ENCODE data around the gene SPTBN4.
"Not testable (repeated sequence)": the region's sequence is repeated elsewhere in the genome, so short reads cannot be mapped to it uniquely, and the experiment has no call there.

Gene SPTBN4

GRCh38 chr19:40546153-40546841, 79.5 kb downstream of the SPTBN4 start:
- H3K4me3 ChIP-seq (ENCODE audit: low read length); H2AFZ ChIP-seq (ENCODE audit: low read depth, low read length); H3K36me3 ChIP-seq (ENCODE audit: insufficient read depth, low read length); H3K9me3 ChIP-seq (ENCODE audit: low read length); H3K4me1 ChIP-seq (ENCODE audit: insufficient read depth, low read length); H3K27me3 ChIP-seq (ENCODE audit: insufficient read depth, low read length): not testable (repeated sequence)

DNA sequence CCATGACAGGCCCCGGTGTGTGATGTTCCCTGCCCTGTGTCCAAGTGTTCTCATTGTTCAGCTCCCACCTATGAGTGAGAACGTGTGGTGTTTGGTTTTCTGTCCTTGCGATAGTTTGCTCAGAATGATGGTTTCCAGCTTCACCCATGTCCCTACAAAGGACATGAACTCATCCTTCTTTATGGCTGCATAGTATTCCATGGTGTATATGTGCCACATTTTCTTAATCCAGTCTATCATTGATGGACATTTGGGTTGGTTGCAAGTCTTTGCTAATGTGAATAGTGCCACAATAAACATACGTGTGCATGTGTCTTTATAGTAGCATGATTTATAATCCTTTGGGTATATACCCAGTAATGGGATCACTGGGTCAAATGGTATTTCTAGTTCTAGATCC, 80.4 kb downstream of the SPTBN4 start:
- not testable (repeated sequence) for H3K36me3 ChIP-seq (ENCODE audit: insufficient read depth, low read length); H3K27me3 ChIP-seq (ENCODE audit: insufficient read depth, low read length); H3K9me3 ChIP-seq (ENCODE audit: low read length); H3K4me1 ChIP-seq (ENCODE audit: insufficient read depth, low read length); H3K4me3 ChIP-seq (ENCODE audit: low read length); H2AFZ ChIP-seq (ENCODE audit: low read depth, low read length)

GRCh38 chr19:40547836-40548235, 81.0 kb downstream of the SPTBN4 start:
- Histone ChIP-seq H3K27me3 (ENCODE audit: insufficient read depth, low read length) (peaks cover 2% of the 10 kb centered on the region), H3K36me3 (ENCODE audit: insufficient read depth, low read length) (no peaks in the 10 kb centered on the region), H3K9me3 (ENCODE audit: low read length) (no peaks in the 10 kb centered on the region), H2AFZ (ENCODE audit: low read depth, low read length) (no peak overlapping the region), H3K4me1 (ENCODE audit: insufficient read depth, low read length) (no peaks in the 10 kb centered on the region), H3K4me3 (ENCODE audit: low read length) (no peak overlapping the region)

- no peaks in the 10 kb centered on the region for H3K9me3 ChIP-seq (ENCODE audit: low read length)
- H2AFZ ChIP-seq (ENCODE audit: low read depth, low read length) = no peak overlapping the region
- peaks cover 13% of the 10 kb centered on the region for H3K27me3 ChIP-seq (ENCODE audit: insufficient read depth, low read length)
- no peaks in the 10 kb centered on the region for H3K4me1 ChIP-seq (ENCODE audit: insufficient read depth, low read length)
- no peak overlapping the region for H3K4me3 ChIP-seq (ENCODE audit: low read length)
- no peaks in the 10 kb centered on the region for H3K36me3 ChIP-seq (ENCODE audit: insufficient read depth, low read length)
These were observed 82.4 kb downstream of the SPTBN4 start for GRCh38 chr19:40549007-40549708.

DNA sequence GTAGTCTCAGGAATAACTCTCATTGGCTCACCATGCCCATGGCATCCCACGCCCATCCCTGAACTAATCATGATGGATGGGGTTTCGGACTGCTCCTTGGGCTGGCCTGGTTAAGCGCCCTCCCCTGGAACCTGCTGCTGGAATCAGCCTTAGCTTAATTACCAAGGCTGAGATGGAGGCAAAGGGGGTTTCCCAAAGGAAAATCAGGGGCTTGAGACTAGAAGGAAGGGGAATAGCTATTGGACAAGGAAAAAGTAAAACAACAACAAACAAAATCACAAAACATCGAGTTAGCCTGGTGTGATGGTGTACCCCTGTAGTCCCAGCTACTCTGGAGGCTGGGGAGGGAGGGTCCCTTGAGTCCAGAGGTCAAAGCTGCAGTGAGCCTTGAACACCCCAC, 84.2 kb downstream of the SPTBN4 start:
- H3K27me3 ChIP-seq (ENCODE audit: insufficient read depth, low read length) = peaks cover 21% of the 10 kb centered on the region
- no peaks in the 10 kb centered on the region for H3K4me1 ChIP-seq (ENCODE audit: insufficient read depth, low read length)
- H2AFZ ChIP-seq (ENCODE audit: low read depth, low read length) = no peak overlapping the region
- no peak overlapping the region for H3K4me3 ChIP-seq (ENCODE audit: low read length)
- H3K36me3 ChIP-seq (ENCODE audit: insufficient read depth, low read length) = no peaks in the 10 kb centered on the region
- no peaks in the 10 kb centered on the region for H3K9me3 ChIP-seq (ENCODE audit: low read length)

DNA sequence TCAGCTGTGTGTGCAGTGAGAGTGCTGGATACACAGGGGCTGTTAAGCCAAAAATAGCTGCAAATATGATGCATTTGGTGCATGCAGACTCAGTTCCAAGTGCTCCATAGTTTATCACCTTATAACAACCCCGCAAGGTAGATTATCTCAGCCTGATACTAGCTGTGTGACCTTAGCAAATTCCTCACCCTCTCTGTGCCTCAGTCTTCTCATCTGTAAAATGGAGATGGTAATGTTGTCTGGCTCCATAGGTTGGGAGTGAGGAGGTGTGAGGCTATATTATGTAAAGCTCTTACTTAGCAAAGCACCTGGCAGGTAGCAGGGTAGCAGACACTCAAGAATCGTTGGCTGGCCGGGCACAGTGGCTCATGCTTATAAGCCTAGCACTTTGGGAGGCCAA, 86.0 kb downstream of the SPTBN4 start:
- Histone ChIP-seq H3K9me3 (ENCODE audit: low read length) (no peaks in the 10 kb centered on the region), H3K27me3 (ENCODE audit: insufficient read depth, low read length) (peaks cover 23% of the 10 kb centered on the region), H3K36me3 (ENCODE audit: insufficient read depth, low read length) (no peaks in the 10 kb centered on the region), H2AFZ (ENCODE audit: low read depth, low read length) (no peak overlapping the region), H3K4me3 (ENCODE audit: low read length) (no peak overlapping the region), H3K4me1 (ENCODE audit: insufficient read depth, low read length) (no peaks in the 10 kb centered on the region)

- Histone ChIP-seq H3K27me3 (ENCODE audit: insufficient read depth, low read length) (peaks cover 23% of the 10 kb centered on the region), H3K36me3 (ENCODE audit: insufficient read depth, low read length) (no peaks in the 10 kb centered on the region)
These were observed 87.4 kb downstream of the SPTBN4 start for GRCh38 chr19:40553885-40554857.

DNA sequence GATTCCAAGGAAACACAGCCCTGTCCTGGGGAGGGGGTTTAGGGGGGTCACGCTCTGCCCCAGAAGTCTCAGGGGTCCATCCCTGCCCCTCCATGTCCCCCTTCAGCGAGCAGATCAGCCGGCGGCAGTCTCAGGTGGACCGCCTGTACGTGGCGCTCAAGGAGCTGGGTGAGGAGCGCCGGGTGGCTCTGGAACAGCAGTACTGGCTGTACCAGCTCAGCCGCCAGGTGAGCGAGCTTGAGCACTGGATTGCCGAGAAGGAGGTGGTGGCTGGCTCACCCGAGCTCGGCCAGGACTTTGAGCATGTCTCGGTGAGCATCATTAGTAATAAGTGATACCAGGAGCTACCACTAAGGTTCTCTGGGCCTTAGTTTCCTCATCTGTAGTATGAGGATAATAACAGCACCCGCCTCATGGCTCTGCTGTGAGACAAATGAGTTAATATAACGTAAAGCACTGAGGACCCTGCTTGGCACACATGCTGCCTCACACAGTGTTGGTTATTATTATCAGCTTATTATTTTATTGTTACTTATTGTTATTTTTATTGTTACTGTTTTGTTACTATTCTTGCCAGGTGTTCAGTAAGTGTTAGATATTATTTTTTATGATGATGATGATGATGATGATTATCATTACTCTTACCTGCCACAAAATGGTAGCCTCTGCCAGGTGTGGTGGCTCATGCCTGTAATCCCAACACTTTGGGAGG, 89.3 kb downstream of the SPTBN4 start:
- Histone ChIP-seq H3K27me3 (ENCODE audit: insufficient read depth, low read length) (peaks cover 28% of the 10 kb centered on the region), H3K36me3 (ENCODE audit: insufficient read depth, low read length) (no peaks in the 10 kb centered on the region), H3K4me1 (ENCODE audit: insufficient read depth, low read length) (no peaks in the 10 kb centered on the region), H3K9me3 (ENCODE audit: low read length) (no peaks in the 10 kb centered on the region), H2AFZ (ENCODE audit: low read depth, low read length) (no peak overlapping the region), H3K4me3 (ENCODE audit: low read length) (no peak overlapping the region)

More at GRCh38 chr19:40553885-40554857, 87.4 kb downstream of the SPTBN4 start:
- no peaks in the 10 kb centered on the region for H3K9me3 ChIP-seq (ENCODE audit: low read length)
- no peak overlapping the region for H3K4me3 ChIP-seq (ENCODE audit: low read length)
- no peak overlapping the region for H2AFZ ChIP-seq (ENCODE audit: low read depth, low read length)
- H3K4me1 ChIP-seq (ENCODE audit: insufficient read depth, low read length) = no peaks in the 10 kb centered on the region

DNA sequence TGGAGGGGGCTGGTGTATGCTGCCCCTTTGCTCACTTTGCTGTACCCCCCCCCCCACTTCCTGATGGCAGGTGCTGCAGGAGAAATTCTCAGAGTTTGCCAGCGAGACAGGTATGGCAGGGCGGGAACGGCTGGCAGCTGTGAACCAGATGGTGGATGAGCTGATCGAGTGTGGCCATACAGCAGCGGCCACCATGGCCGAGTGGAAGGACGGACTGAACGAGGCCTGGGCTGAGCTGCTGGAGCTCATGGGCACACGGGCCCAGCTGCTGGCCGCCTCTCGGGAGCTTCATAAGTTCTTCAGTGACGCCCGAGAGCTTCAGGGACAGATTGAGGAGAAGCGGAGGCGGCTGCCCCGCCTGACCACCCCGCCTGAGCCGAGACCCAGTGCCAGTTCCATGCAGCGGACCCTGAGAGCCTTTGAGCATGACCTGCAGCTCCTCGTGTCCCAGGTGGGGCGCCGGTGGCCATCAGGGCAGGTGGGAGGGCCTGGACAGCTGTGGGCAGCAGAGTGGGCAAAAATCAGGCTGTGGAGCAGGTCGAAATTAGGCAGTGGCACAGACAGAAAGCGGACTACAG, 90.2 kb downstream of the SPTBN4 start:
- Histone ChIP-seq H3K4me1 (ENCODE audit: insufficient read depth, low read length) (no peaks in the 10 kb centered on the region), H3K4me3 (ENCODE audit: low read length) (no peak overlapping the region), H3K36me3 (ENCODE audit: insufficient read depth, low read length) (no peaks in the 10 kb centered on the region), H3K27me3 (ENCODE audit: insufficient read depth, low read length) (peaks cover 28% of the 10 kb centered on the region), H2AFZ (ENCODE audit: low read depth, low read length) (no peak overlapping the region), H3K9me3 (ENCODE audit: low read length) (no peaks in the 10 kb centered on the region)

- Histone ChIP-seq H3K4me3 (ENCODE audit: low read length) (no peak overlapping the region), H3K27me3 (ENCODE audit: insufficient read depth, low read length) (peaks cover 16% of the 10 kb centered on the region), H3K4me1 (ENCODE audit: insufficient read depth, low read length) (no peaks in the 10 kb centered on the region), H2AFZ (ENCODE audit: low read depth, low read length) (no peak overlapping the region), H3K36me3 (ENCODE audit: insufficient read depth, low read length) (no peaks in the 10 kb centered on the region), H3K9me3 (ENCODE audit: low read length) (no peaks in the 10 kb centered on the region)
These were observed 92.6 kb downstream of the SPTBN4 start for GRCh38 chr19:40559394-40559793.

DNA sequence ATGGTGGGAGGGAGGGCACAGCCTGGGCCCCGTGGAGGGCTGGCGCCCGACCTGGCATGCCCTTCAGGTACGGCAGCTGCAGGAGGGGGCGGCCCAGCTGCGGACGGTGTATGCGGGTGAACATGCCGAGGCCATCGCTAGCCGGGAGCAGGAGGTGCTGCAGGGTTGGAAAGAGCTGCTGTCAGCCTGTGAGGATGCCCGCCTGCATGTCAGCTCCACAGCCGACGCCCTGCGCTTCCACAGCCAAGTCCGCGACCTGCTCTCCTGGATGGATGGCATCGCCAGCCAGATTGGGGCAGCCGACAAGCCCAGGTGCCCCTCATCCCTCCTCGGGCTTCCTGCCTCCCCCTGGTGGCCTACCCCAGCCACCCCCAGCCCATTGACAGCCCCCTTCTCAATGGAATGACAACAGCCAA, 93.3 kb downstream of the SPTBN4 start:
- peaks cover 11% of the 10 kb centered on the region for H3K27me3 ChIP-seq (ENCODE audit: insufficient read depth, low read length)
- no peaks in the 10 kb centered on the region for H3K4me1 ChIP-seq (ENCODE audit: insufficient read depth, low read length)

GRCh38 chr19:40561947-40562346, 95.1 kb downstream of the SPTBN4 start:
- Histone ChIP-seq H2AFZ (ENCODE audit: low read depth, low read length) (no peak overlapping the region), H3K27me3 (ENCODE audit: insufficient read depth, low read length) (peaks cover 26% of the 10 kb centered on the region), H3K4me3 (ENCODE audit: low read length) (no peak overlapping the region), H3K9me3 (ENCODE audit: low read length) (no peaks in the 10 kb centered on the region), H3K36me3 (ENCODE audit: insufficient read depth, low read length) (no peaks in the 10 kb centered on the region), H3K4me1 (ENCODE audit: insufficient read depth, low read length) (no peaks in the 10 kb centered on the region)

More for the DNA sequence above, 93.3 kb downstream of the SPTBN4 start:
- H3K4me3 ChIP-seq (ENCODE audit: low read length) = no peak overlapping the region
- no peaks in the 10 kb centered on the region for H3K9me3 ChIP-seq (ENCODE audit: low read length)
- H3K36me3 ChIP-seq (ENCODE audit: insufficient read depth, low read length) = no peaks in the 10 kb centered on the region
- H2AFZ ChIP-seq (ENCODE audit: low read depth, low read length) = no peak overlapping the region

Measured in neuron (in vitro differentiated cells).